SK-N-MC (cell line): Measurements from ENCODE around the gene HDAC7.
"Not testable (repeated sequence)": the region's sequence is repeated elsewhere in the genome, so short reads cannot be mapped to it uniquely, and the experiment has no call there.

Experiments
- DNase-seq: peaks from one replicate; pipeline ENCODE4 v3.0.0-alpha.2; 2011; ENCODE audit warnings: low read depth, low spot score
- H3K27ac ChIP-seq: fragments of 200-600 bp; sonication (generic); 2 replicates; pipeline ENCODE4 v1.5.1; 2016; ENCODE audit warnings: mixed run types
- H3K36me3 ChIP-seq: fragments of 200-600 bp; sonication (generic); 2 replicates; pipeline ENCODE4 v1.6.1; 2017; ENCODE audit warnings: antibody characterized with exemption, low read length, mixed read lengths; ENCODE audit not compliant: insufficient read depth
- H3K4me3 ChIP-seq: fragments of 200-600 bp; sonication (generic); 2 replicates; pipeline ENCODE4 v1.5.1; 2016
- H3K9ac ChIP-seq: fragments of 200-600 bp; sonication (generic); 2 replicates; pipeline ENCODE4 v1.8.0; 2017; ENCODE audit warnings: mixed run types, mixed read lengths; ENCODE audit not compliant: insufficient read length
- H3K9me3 ChIP-seq: fragments of 200-600 bp; sonication (generic); 2 replicates; pipeline ENCODE4 v1.6.1; 2017; ENCODE audit warnings: low read depth, mild to moderate bottlenecking, antibody characterized with exemption, low read length, moderate library complexity, mixed read lengths
- EZH2 ChIP-seq: fragments of 200-600 bp; sonication (generic); IDR thresholded peaks from one replicate; pipeline ENCODE4 v1.6.1; 2017; ENCODE audit warnings: antibody characterized with exemption
- FOXP2 ChIP-seq: optimal IDR thresholded peaks from 2 replicates; pipeline ENCODE3; 2011; ENCODE audit warnings: mild to moderate bottlenecking, moderate library complexity; ENCODE audit not compliant: insufficient read depth; ENCODE audit errors: extremely low read length, control extremely low read depth
- POLR2AphosphoS5 ChIP-seq: IDR thresholded peaks from 2 replicates; pipeline ENCODE4 v1.6.1; 2012; ENCODE audit warnings: mild to moderate bottlenecking, low read depth, low read length, borderline replicate concordance

The HDAC7 gene

DNA sequence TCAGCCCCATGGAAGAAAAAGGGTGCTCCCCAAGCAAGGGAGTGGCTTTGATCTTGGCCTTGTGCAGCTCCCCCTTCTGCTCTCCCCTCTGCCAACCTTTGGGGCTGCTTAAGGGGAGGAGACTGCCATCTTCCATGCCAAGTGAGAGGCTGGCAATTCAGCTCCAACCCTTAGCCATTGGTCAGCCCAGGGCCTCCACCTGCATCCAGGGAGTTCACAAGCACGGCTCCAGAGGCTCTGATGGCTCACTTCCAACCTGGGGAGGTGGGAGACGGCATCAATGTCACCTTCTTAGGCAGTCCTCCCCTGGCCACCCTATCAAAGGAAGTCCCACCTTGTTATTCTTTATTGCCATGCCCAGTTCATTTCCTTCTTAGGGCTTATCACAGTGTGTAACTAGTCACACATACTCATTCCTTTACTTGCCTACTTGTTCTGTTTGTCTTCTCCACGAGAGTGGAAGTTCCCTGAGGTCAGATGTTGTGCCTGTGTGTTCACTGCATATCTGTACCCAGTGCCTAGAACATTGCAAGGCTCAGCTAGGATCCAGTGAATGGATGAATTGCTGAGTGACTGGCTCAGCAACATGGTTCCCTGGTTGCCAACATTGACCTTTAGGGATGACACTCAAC, 5.0 kb downstream of the HDAC7 start:
- no peak for DNase-seq
- Histone ChIP-seq H3K9ac (no peak overlapping the region), H3K9me3 (no peaks in the 10 kb centered on the region), H3K4me3 (no peak overlapping the region), H3K36me3 (no peaks in the 10 kb centered on the region), H3K27ac (0 out of 2 replicates have a peak overlapping the region, but pooled peaks have one; percentile 16)
- TF ChIP-seq EZH2 (no peak), FOXP2 (no peak), POLR2AphosphoS5 (no peak)

DNA sequence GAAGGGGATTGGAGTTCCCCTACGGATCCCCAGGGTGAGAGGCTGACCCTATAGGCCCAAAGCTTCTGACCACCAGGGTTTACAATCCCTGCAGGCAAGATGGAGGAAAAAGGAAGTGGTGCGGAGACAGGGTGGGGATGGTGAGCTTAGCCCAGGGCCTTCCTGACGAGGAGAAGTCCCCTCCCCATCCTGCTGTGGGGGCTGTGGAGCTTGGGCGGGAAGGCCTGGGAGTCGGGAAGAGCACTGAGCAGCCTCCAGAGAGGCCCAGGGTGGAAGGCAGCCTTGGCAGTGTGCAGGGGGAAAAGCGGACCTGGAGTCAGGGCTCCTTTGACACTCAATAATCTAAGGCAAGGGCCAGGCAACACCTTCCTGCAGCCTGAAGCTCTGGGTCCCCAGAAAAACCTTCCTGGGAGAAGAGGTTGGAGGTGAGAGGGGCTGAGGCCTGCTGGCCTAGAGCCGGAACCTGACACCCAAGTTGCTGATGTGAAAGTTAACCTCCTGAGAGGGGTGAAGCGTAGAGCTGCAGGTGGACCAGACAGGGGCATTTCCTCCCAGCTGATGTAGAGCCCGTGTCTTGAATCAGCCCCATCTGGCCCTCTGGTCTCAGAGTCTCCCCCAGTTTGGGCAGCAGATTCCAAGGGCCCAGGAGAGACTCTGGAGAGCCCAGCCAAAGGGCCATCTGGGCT, 6.0 kb downstream of the HDAC7 start:
- Histone ChIP-seq H3K9ac (peak overlapping the region; percentile 28), H3K9me3 (no peaks in the 10 kb centered on the region), H3K4me3 (peak overlapping the region; percentile 74), H3K27ac (peak overlapping the region; percentile 87), H3K36me3 (no peaks in the 10 kb centered on the region)
- TF ChIP-seq POLR2AphosphoS5 (no peak), FOXP2 (no peak), EZH2 (no peak)
- DNase-seq = no peak

DNA sequence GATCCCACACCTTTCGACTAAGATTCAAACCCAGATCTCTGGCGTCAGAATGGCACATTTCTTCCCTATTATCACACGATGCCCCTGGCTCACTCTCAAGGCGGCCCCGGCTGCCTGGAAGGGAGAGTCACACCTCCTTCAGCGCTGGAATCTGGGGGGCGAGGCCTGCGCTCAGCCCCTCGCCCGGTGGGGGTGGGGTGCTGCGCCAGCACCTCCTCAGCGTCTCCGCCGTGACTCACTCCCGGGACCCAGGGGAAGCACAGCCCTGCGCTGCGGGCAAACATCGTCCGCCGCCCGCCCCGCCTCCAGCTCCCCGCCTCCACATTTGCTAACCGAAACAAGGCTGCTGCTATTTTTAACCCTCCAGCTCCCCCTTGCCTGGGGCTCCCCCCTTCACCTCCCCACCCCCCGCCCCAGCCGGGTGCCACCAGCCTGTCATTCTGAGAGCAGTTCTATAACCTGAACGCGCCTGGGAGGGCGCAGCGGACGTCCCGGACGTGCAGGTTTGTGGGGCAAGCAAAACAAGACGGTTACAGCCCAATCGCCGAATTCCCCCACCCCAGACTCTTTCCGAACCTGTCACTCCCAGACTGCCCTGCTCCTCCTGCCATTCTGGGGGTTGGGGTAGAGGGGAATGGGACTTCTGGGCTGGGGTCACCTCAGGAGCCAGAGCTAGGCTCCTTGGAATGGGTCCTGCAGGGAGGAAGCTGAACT, 6.7 kb downstream of the HDAC7 start:
- peak overlapping the region; percentile 74 for H3K4me3 ChIP-seq
- no peak for DNase-seq
- no peaks in the 10 kb centered on the region for H3K36me3 ChIP-seq
- no peaks in the 10 kb centered on the region for H3K9me3 ChIP-seq
- peak overlapping the region; percentile 87 for H3K27ac ChIP-seq
- no peak for TF ChIP-seq EZH2
- peak; percentile 39 for TF ChIP-seq FOXP2
- peak overlapping the region; percentile 40 for H3K9ac ChIP-seq

DNA sequence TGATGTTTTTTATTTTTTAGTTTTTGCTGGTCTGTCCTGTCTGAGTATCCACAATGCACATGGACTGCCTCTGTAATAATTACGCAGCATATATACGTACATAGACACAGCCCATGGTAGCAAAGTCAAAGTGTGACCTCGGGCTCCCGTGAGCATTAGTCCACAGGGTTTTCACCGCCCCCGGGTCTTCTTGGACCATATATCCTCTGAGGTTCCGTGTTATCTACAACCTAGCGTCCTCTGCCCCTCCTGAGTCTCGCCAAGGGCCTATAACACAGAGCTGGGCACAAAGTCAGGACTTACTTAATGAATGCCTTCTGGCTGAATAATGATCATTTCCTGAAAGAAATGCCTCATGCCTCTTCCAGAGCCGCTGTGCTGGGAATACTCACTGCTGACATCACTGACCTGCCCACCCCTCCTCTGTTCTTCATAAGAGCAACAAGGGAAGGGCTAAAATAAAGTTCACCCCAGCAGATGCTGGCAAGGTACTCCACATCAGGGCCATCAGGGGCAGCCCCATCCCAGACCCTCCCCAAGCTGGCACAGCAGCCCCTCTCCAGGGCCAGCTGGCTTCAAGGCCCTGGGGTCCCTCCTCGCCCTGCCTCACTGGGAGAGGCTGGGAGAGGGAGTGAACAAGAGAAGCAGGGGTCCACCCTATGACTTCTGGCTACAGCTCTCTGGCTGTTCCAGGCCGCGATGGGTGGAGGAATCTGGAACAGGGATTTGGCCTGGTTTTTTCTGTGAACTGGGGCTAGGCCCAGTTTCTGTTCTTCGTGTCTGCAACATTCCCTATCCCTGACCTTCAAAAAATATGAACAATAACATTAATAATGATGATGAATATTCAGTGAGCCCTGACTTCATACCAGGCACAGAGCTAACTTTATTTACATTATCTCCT, 7.9 kb downstream of the HDAC7 start:
- no peak for DNase-seq
- Histone ChIP-seq H3K9ac (peak overlapping the region; percentile 40), H3K36me3 (no peaks in the 10 kb centered on the region), H3K27ac (peak overlapping the region; percentile 87), H3K9me3 (no peaks in the 10 kb centered on the region), H3K4me3 (peak overlapping the region; percentile 74)
- TF ChIP-seq FOXP2 (no peak), EZH2 (no peak), POLR2AphosphoS5 (no peak)

DNA sequence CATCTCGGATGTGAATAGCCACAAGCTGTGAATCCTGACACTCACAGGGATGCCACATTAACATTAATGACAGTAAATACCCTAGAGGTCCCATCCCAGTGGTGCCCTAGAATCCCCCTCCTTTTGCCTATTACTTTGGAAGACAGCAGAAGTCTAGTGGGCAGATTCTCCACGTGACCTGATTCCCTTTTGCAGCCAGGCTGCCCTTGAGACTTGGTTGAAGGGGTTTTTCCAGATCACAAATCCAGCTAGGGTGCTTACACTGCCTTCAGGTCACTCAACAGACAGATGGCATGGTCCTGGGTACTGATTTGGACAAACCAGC, 8.7 kb downstream of the HDAC7 start:
- H3K4me3 ChIP-seq = peak overlapping the region; percentile 27; the same call in 1 of the 2 replicates
- no peak for DNase-seq
- no peak overlapping the region for H3K27ac ChIP-seq
- H3K9ac ChIP-seq = no peak overlapping the region
- TF ChIP-seq EZH2 (no peak), FOXP2 (no peak), POLR2AphosphoS5 (no peak)
- H3K36me3 ChIP-seq = no peaks in the 10 kb centered on the region
- no peaks in the 10 kb centered on the region for H3K9me3 ChIP-seq

DNA sequence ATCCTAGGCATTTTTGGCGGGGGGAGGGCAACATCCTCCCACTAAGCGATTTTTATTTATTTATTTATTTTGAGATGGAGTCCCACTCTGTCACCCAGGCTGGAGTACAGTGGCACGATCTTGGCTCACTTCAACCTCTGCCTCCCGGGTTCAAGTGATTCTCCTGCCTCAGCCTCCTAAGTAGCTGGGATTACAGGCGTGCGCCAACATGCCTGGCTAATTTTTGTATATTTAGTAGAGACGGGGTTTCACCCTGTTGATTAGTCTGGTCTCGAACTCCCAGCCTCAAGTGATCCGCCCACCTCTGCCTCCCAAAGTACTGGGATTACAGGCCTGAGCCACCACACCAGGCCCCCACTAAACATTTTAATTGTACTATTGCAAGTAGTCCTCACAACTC, 10.2 kb downstream of the HDAC7 start:
- H3K36me3 ChIP-seq, H3K4me3 ChIP-seq, H3K9me3 ChIP-seq, DNase-seq, H3K9ac ChIP-seq, H3K27ac ChIP-seq: not testable (repeated sequence)

DNA sequence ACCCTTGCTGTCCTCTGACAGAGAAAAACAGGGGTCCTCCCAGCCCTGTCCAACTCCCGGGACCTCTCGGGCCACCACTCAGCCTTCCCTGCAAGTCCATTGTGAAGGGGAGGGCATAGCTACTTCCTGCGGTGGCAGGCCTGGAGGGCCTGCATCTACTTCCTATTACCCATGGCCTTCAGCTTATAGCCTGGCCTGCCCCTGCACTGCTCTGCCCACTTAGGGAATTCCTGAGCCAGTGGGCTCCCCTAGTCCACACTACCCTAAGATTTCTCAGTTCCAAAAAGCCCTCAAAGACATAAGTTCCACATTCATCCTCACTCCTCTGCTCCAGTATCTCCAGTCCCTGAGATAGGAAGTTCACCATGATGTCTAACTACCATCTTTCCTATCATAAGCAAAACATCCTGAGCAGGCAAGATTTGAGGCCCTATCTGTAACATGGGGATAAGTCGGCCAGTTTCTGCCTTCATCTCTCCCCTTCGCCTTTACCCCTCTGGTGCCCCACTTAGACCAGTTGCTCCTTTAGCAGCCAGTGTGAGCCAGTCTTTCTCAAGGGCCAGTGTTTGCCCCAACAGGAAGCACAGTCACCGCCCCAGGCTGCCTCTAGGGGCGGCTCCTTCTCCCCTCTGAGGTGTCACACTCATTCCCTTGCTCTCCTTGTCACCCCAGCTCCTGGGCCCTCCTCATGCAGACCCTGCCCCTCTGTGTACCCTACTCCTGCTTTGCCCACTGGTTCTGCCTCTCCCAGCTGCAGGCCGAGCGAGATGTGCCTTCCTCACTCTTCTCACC, 10.9 kb downstream of the HDAC7 start:
- H3K4me3 ChIP-seq = no peak overlapping the region
- H3K27ac ChIP-seq = no peak overlapping the region
- TF ChIP-seq POLR2AphosphoS5 (no peak), EZH2 (no peak), FOXP2 (no peak)
- no peaks in the 10 kb centered on the region; the same call in 1 of the 2 replicates for H3K36me3 ChIP-seq
- DNase-seq = no peak
- no peak overlapping the region for H3K9ac ChIP-seq
- no peaks in the 10 kb centered on the region for H3K9me3 ChIP-seq

DNA sequence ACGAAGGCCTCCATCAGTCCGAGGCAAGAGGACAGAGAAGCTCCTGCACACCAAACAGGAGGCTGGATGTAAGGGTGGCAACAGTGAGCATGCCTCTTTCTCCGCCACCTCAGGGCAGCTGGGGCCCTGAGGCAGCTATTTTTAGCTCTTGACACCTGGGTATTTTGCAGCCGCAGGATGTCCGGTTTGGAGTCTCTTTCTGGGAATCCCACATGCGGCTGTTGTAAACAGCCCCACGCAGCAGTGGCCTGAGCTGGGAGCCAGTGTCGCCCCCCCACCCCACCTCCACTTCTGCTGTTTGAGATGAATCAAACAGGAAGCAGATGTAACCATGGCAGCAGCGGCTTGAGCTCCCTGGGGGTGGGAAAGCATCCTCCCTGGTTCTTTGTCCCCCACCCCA, 11.7 kb downstream of the HDAC7 start:
- Histone ChIP-seq H3K4me3 (no peak overlapping the region), H3K9ac (no peak overlapping the region), H3K9me3 (no peaks in the 10 kb centered on the region), H3K27ac (no peak overlapping the region), H3K36me3 (no peaks in the 10 kb centered on the region; the same call in 1 of the 2 replicates)
- TF ChIP-seq POLR2AphosphoS5 = no peak
- no peak for TF ChIP-seq FOXP2
- no peak for TF ChIP-seq EZH2
- no peak for DNase-seq
